HepG2 (cell line): Measurements from ENCODE around the gene PIGN. TPM values are rescaled to one million over a fixed set of nuclear protein-coding genes. Genes with fewer than 3 reads are reported as not detected.

Experiments used
- ARHGAP35 ChIP-seq: sonication (generic); formaldehyde crosslinking; IDR thresholded peaks from 2 replicates; pipeline ENCODE4 v1.9.0; 2022; ENCODE audit warnings: mild to moderate bottlenecking, inconsistent platforms, moderate library complexity, missing genetic modification reagents, borderline replicate concordance
- CREBL2 ChIP-seq: sonication (generic); formaldehyde crosslinking; IDR thresholded peaks from 2 replicates; pipeline ENCODE4 v1.8.1; 2023; ENCODE audit warnings: missing genetic modification reagents, mild to moderate bottlenecking, borderline replicate concordance
- EEA1 ChIP-seq: sonication (generic); formaldehyde crosslinking; IDR thresholded peaks from 2 replicates; pipeline ENCODE4 v1.5.1; 2020; ENCODE audit warnings: mild to moderate bottlenecking, missing genetic modification reagents, borderline replicate concordance
- GFI1 ChIP-seq: sonication (generic); formaldehyde crosslinking; IDR thresholded peaks from 2 replicates; pipeline ENCODE4 v1.5.0; 2020; ENCODE audit warnings: missing genetic modification reagents, mild to moderate bottlenecking, borderline replicate concordance
- HMGXB3 ChIP-seq: sonication (generic); formaldehyde crosslinking; IDR thresholded peaks from 2 replicates; pipeline ENCODE4 v1.4.0; 2020; ENCODE audit warnings: missing genetic modification reagents, borderline replicate concordance
- KDM5A ChIP-seq: fragments of 200-600 bp; sonication (generic); IDR thresholded peaks from 2 replicates; pipeline ENCODE4 v1.7.0; 2018; ENCODE audit warnings: antibody characterized with exemption, mild to moderate bottlenecking, low read length, borderline replicate concordance
- MYC ChIP-seq: sonication (generic); formaldehyde crosslinking; IDR thresholded peaks from 2 replicates; pipeline ENCODE4 v1.9.0; 2021; ENCODE audit warnings: missing genetic modification reagents, borderline replicate concordance
- NFE2L1 ChIP-seq: sonication (generic); formaldehyde crosslinking; IDR thresholded peaks from 2 replicates; pipeline ENCODE4 v1.4.0; 2020; ENCODE audit warnings: missing genetic modification reagents, mild to moderate bottlenecking, borderline replicate concordance
- TBX3 ChIP-seq: fragments of 450-650 bp; IDR thresholded peaks from 2 replicates; pipeline ENCODE4 v1.6.1; 2017; ENCODE audit warnings: antibody characterized with exemption, mild to moderate bottlenecking, inconsistent platforms, borderline replicate concordance
- TP53 ChIP-seq: sonication (generic); formaldehyde crosslinking; conservative IDR thresholded peaks from 2 replicates; pipeline ENCODE4 v1.4.0; 2020; ENCODE audit warnings: missing genetic modification reagents
- U2AF2 ChIP-seq: fragments of 200-400 bp; formaldehyde crosslinking; IDR thresholded peaks from 2 replicates; pipeline ENCODE4 v1.6.1; 2017; ENCODE audit warnings: low read depth, mild to moderate bottlenecking, low read length
- ZFX ChIP-seq: sonication (generic); formaldehyde crosslinking; IDR thresholded peaks from 2 replicates; pipeline ENCODE4 v1.4.0; 2020; ENCODE audit warnings: mild to moderate bottlenecking, low read depth, missing genetic modification reagents, moderate library complexity
- ZNF180 ChIP-seq: sonication (generic); formaldehyde crosslinking; IDR thresholded peaks from 2 replicates; pipeline ENCODE4 v1.4.0; 2020; ENCODE audit warnings: low read depth, missing genetic modification reagents, borderline replicate concordance
- ZNF224 ChIP-seq: sonication (generic); formaldehyde crosslinking; IDR thresholded peaks from 2 replicates; pipeline ENCODE4 v1.5.0; 2020; ENCODE audit warnings: mild to moderate bottlenecking, missing genetic modification reagents
- ZNF280B ChIP-seq: sonication (generic); formaldehyde crosslinking; IDR thresholded peaks from 2 replicates; pipeline ENCODE4 v1.5.0; 2020; ENCODE audit warnings: missing genetic modification reagents, mild to moderate bottlenecking, borderline replicate concordance
- ZNF646 ChIP-seq: sonication (generic); formaldehyde crosslinking; IDR thresholded peaks from 2 replicates; pipeline ENCODE4 v1.9.0; 2021; ENCODE audit warnings: mild to moderate bottlenecking, missing genetic modification reagents
- ZNF75D ChIP-seq: sonication (generic); formaldehyde crosslinking; IDR thresholded peaks from 2 replicates; pipeline ENCODE4 v1.8.1; 2023; ENCODE audit warnings: missing genetic modification reagents, mild to moderate bottlenecking, borderline replicate concordance
- ZNF879 ChIP-seq: sonication (generic); formaldehyde crosslinking; IDR thresholded peaks from 2 replicates; pipeline ENCODE4 v1.8.1; 2023; ENCODE audit warnings: missing genetic modification reagents
- polyA plus RNA-seq, 8 experiments: library from polyadenylated mRNA; depleted of rRNA in 3 of 8; stranded (reverse) in 7 of 8; unstranded in 1 of 8; fragments of >200 nt; fragmentation: Illumina TruSeq in 4 of 8; extraction: Trizol in 4 of 8; gene quantifications; 2 replicates each; pipeline versions ENCODE4 v1.2.1 to v1.2.3, GENCODE V29; 2011 to 2016; ENCODE audit warnings: low read depth in 4 of 8, missing spikeins in 1 of 8, mixed read lengths in 1 of 8; ENCODE audit not compliant: insufficient read depth in 1 of 8
- total RNA-seq, 5 experiments: library from RNA; depleted of rRNA; stranded (reverse); fragments of >200 nt; fragmentation: Illumina TruSeq; extraction: Trizol; gene quantifications; 2 replicates each; pipeline ENCODE4 v1.2.3, GENCODE V29; 2016; ENCODE audit warnings: low read depth in 1 of 5

Gene PIGN
- total and polyA plus RNA-seq, 2 of the 13 experiments (the other 11 are each of a cell fraction or from before 2014, with no cell fraction given), result 15.5 to 33.6 TPM

GRCh38 chr18:62186499-62186773 lies 420 bp downstream of the PIGN start (continued):
- no peak for TF ChIP-seq ZNF224
- TF ChIP-seq KDM5A, result no peak
- no peak for TF ChIP-seq U2AF2
- TF ChIP-seq CREBL2 (CRISPR knock-in tag), result no peak
- no peak; the same call in 1 of the 2 replicates for TF ChIP-seq ZNF280B (CRISPR knock-in tag)
- no peak for TF ChIP-seq NFE2L1 (CRISPR knock-in tag)
- TF ChIP-seq TP53 (CRISPR knock-in tag), result no peak
- no peak; the same call in 1 of the 2 replicates for TF ChIP-seq ZFX (CRISPR knock-in tag)
- TF ChIP-seq ZNF646 (CRISPR knock-in tag), result no peak
- TF ChIP-seq ZNF180 (CRISPR knock-in tag), result no peak
- no peak for TF ChIP-seq EEA1 (CRISPR knock-in tag)
- no peak for TF ChIP-seq GFI1 (CRISPR knock-in tag)
- TF ChIP-seq TBX3, result no peak
- 0 out of 2 replicates have a peak, but pooled peaks have one; percentile 44 for TF ChIP-seq ARHGAP35 (CRISPR knock-in tag)
- no peak for TF ChIP-seq ZNF879
- no peak for TF ChIP-seq MYC (CRISPR knock-in tag)
- no peak for TF ChIP-seq ZNF75D (CRISPR knock-in tag)
- no peak for TF ChIP-seq HMGXB3
